Rectal smooth muscle tissue (tissue), 1 donor: ENCODE measurements around the gene ALOXE3.
A peak's percentile ranks its signal among the peaks of the same experiment; 100 is the strongest.
"Not testable (repeated sequence)": the region's sequence is repeated elsewhere in the genome, so short reads cannot be mapped to it uniquely, and the experiment has no call there.

Experiments used
- H3K27ac ChIP-seq: one replicate; pipeline ENCODE4 v1.7.0; 2013; ENCODE audit warnings: low read depth, low read length, inconsistent platforms
- H3K27me3 ChIP-seq: one replicate; pipeline ENCODE4 v1.7.0; 2013; ENCODE audit warnings: low read length; ENCODE audit not compliant: control insufficient read depth, insufficient read depth
- H3K36me3 ChIP-seq: one replicate; pipeline ENCODE4 v1.7.0; 2013; ENCODE audit warnings: low read length; ENCODE audit not compliant: control insufficient read depth, insufficient read depth
- H3K4me1 ChIP-seq: one replicate; pipeline ENCODE4 v1.7.0; 2013; ENCODE audit warnings: low read length; ENCODE audit not compliant: control insufficient read depth, insufficient read depth
- H3K4me3 ChIP-seq: one replicate; pipeline ENCODE4 v1.7.0; 2013; ENCODE audit warnings: low read length
- H3K9ac ChIP-seq: one replicate; pipeline ENCODE4 v1.7.0; 2013; ENCODE audit warnings: low read length

Gene ALOXE3

DNA sequence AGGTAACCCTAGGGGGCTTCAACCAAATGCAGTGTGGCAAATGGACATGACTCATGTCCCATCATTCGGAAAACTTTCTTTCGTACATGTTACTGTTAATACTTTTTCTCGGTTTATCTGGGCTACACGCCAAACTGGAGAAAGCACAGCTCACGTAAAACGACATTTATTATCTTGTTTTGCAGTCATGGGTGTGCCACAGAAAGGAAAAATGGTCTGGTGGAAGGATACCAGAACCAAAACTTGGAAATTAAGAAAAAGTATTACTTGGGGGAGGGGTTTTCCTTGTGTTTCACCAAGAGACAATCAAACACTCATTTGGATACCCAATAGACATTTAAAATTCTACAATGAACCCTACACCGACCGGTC, 55.9 kb downstream of the ALOXE3 start:
- Histone ChIP-seq H3K4me1 (no peaks in the 10 kb centered on the region), H3K27ac (no peak overlapping the region), H3K9ac (no peak overlapping the region), H3K36me3 (no peaks in the 10 kb centered on the region), H3K4me3 (peak overlapping the region; percentile 17), H3K27me3 (no peaks in the 10 kb centered on the region)

GRCh38 chr17:8061851-8062250, 56.5 kb downstream of the ALOXE3 start:
- not testable (repeated sequence) for H3K27me3 ChIP-seq, H3K27ac ChIP-seq

GRCh38 chr17:8060274-8060673, 58.0 kb downstream of the ALOXE3 start:
- Histone ChIP-seq H3K9ac (no peak overlapping the region), H3K36me3 (no peaks in the 10 kb centered on the region), H3K27me3 (peaks cover 5% of the 10 kb centered on the region), H3K4me1 (no peaks in the 10 kb centered on the region), H3K27ac (no peak overlapping the region), H3K4me3 (no peak overlapping the region)

More at GRCh38 chr17:8061851-8062250, 56.5 kb downstream of the ALOXE3 start:
- H3K4me3 ChIP-seq, H3K4me1 ChIP-seq, H3K36me3 ChIP-seq, H3K9ac ChIP-seq: not testable (repeated sequence)

DNA sequence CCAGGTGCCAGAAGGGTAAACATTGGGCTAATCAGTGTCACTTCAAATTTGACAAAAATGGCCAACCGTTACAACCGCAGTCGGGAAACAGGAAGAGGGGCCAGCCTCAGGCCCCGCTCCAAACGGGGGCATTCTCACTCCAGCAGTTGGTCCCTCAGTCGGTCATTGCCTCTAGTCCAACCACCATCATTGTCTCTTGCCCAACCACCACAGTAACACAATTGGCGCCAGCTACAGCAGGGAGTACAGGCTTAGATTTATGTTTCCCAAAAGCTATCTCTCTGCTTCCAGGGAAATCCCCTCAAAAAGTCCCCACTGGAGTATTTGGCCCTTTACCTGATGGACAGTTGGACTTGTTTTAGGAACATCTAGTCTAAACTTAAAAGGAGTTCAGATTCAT, 59.2 kb downstream of the ALOXE3 start:
- no peak overlapping the region for H3K9ac ChIP-seq
- H3K27ac ChIP-seq = no peak overlapping the region
- no peaks in the 10 kb centered on the region for H3K36me3 ChIP-seq
- no peak overlapping the region for H3K4me3 ChIP-seq
- H3K4me1 ChIP-seq = no peaks in the 10 kb centered on the region
- H3K27me3 ChIP-seq = peaks cover 5% of the 10 kb centered on the region

DNA sequence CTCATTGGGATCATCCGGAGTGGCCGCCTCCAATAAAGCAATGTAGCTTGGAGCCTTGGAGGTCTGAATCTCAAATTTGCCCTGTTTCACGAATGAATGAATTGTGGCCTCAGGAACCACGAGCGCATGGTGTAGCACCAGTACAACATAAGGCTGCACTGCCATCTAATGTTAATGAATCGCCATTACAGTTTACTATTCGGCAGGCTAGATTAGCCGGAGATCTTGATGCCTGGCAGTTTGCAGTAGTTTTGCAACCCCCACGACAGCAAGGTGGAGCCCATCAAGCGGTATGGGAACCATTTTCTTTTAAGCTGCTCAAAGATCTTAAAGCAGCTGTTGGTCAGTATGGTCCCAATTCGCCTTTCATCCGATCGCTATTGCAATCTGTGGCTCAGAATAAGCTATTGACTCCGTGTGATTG, 60.6 kb downstream of the ALOXE3 start:
- Histone ChIP-seq H3K27ac (no peak overlapping the region), H3K4me1 (no peaks in the 10 kb centered on the region), H3K27me3 (peaks cover 5% of the 10 kb centered on the region), H3K4me3 (no peak overlapping the region), H3K9ac (no peak overlapping the region), H3K36me3 (no peaks in the 10 kb centered on the region)

GRCh38 chr17:8056976-8057625, 61.2 kb downstream of the ALOXE3 start:
- Histone ChIP-seq H3K27me3 (peaks cover 5% of the 10 kb centered on the region), H3K4me3 (no peak overlapping the region), H3K36me3 (no peaks in the 10 kb centered on the region), H3K4me1 (no peaks in the 10 kb centered on the region), H3K27ac (no peak overlapping the region), H3K9ac (no peak overlapping the region)

DNA sequence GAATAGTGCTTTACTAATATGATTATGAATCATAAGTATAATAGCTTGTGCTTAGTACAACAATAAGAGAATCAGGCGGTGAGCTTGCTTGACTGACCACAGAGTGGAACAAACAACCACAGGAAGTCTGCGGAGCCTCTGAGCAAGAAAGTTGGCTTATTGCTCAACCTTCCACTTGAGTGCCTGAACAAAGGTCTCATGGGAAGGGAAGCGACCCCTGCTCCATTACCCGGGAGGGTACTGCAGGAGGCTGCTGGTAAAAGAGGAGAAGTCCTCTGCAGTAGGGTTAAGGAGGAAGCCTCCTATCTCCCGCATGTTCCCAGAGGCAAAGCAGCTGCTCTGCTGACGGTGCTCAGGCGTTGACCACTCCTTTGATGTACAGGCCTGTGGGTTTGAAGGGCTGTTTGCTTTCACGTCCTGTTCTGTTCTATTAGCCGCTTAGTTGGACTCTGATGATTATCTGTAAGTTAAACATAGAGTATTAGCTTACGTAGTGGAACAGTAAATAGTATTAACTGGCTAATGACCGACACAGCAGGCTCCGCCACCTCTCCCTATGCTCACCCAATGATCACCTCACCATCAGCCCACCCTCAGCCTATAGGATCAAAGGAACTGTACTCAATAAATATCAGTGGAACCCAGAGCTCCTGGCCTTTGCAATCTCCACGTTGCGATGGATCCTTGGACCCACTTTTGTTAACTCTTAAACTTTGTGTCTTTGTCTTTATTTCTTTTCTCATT, 61.9 kb downstream of the ALOXE3 start:
- Histone ChIP-seq H3K4me3 (no peak overlapping the region), H3K9ac (no peak overlapping the region), H3K27me3 (peaks cover 5% of the 10 kb centered on the region), H3K4me1 (no peaks in the 10 kb centered on the region), H3K27ac (no peak overlapping the region), H3K36me3 (no peaks in the 10 kb centered on the region)

GRCh38 chr17:8055851-8056231, 62.5 kb downstream of the ALOXE3 start:
- H3K9ac ChIP-seq = no peak overlapping the region
- H3K36me3 ChIP-seq = no peaks in the 10 kb centered on the region
- no peak overlapping the region for H3K27ac ChIP-seq
- peaks cover 5% of the 10 kb centered on the region for H3K27me3 ChIP-seq
- no peaks in the 10 kb centered on the region for H3K4me1 ChIP-seq
- no peak overlapping the region for H3K4me3 ChIP-seq

- Histone ChIP-seq H3K27me3 (peaks cover 5% of the 10 kb centered on the region), H3K4me1 (no peaks in the 10 kb centered on the region), H3K4me3 (no peak overlapping the region), H3K36me3 (no peaks in the 10 kb centered on the region), H3K9ac (no peak overlapping the region), H3K27ac (no peak overlapping the region)
Measured at GRCh38 chr17:8053600-8053999, 64.7 kb downstream of the ALOXE3 start.

GRCh38 chr17:8052256-8053252, 65.8 kb downstream of the ALOXE3 start:
- H3K36me3 ChIP-seq = no peaks in the 10 kb centered on the region
- no peak overlapping the region for H3K27ac ChIP-seq
- peaks cover 6% of the 10 kb centered on the region for H3K27me3 ChIP-seq
- H3K9ac ChIP-seq = no peak overlapping the region
- H3K4me1 ChIP-seq = no peaks in the 10 kb centered on the region
- no peak overlapping the region for H3K4me3 ChIP-seq

GRCh38 chr17:8051831-8052230, 66.5 kb downstream of the ALOXE3 start:
- Histone ChIP-seq H3K4me1 (no peaks in the 10 kb centered on the region), H3K36me3 (no peaks in the 10 kb centered on the region), H3K27ac (no peak overlapping the region), H3K27me3 (peaks cover 9% of the 10 kb centered on the region), H3K9ac (no peak overlapping the region), H3K4me3 (no peak overlapping the region)

- H3K9ac ChIP-seq = no peak overlapping the region
- peaks cover 4% of the 10 kb centered on the region for H3K27me3 ChIP-seq
- H3K36me3 ChIP-seq = no peaks in the 10 kb centered on the region
- H3K27ac ChIP-seq = no peak overlapping the region
- H3K4me3 ChIP-seq = no peak overlapping the region
- no peaks in the 10 kb centered on the region for H3K4me1 ChIP-seq
Measured at GRCh38 chr17:8048736-8049135, 69.6 kb downstream of the ALOXE3 start.
